Nephron progenitor cell (in vitro differentiated cells): ENCODE measurements around the gene HLA-DMB.

Experiments
- DNase-seq: peaks from one replicate; pipeline ENCODE4 v3.0.0; 2021
- H3K27ac Mint-ChIP-seq: 2 replicates; pipeline ENCODE4 v1.8.0; 2021; ENCODE audit warnings: mild to moderate bottlenecking, moderate library complexity, mixed read lengths
- H3K27me3 Mint-ChIP-seq: 2 replicates; pipeline ENCODE4 v1.8.0; 2021; ENCODE audit warnings: mild to moderate bottlenecking, low read depth, mixed read lengths; ENCODE audit not compliant: poor library complexity
- H3K36me3 Mint-ChIP-seq: 2 replicates; pipeline ENCODE4 v1.8.0; 2021; ENCODE audit warnings: low read depth, mixed read lengths
- H3K4me1 Mint-ChIP-seq: 2 replicates; pipeline ENCODE4 v1.8.0; 2021; ENCODE audit warnings: mixed read lengths
- H3K4me3 Mint-ChIP-seq: 2 replicates; pipeline ENCODE4 v1.8.0; 2021; ENCODE audit warnings: mild to moderate bottlenecking, moderate library complexity, mixed read lengths
- H3K9me3 Mint-ChIP-seq: 2 replicates; pipeline ENCODE4 v1.8.0; 2021; ENCODE audit warnings: mild to moderate bottlenecking, moderate library complexity, mixed read lengths
- TF ChIP-seq, protein P1 (sequence below): fragments of 200-600 bp; sonication (generic); IDR thresholded peaks from 2 replicates; pipeline ENCODE4 v1.5.0; 2021; ENCODE audit warnings: antibody characterized with exemption

The HLA-DMB gene

DNA sequence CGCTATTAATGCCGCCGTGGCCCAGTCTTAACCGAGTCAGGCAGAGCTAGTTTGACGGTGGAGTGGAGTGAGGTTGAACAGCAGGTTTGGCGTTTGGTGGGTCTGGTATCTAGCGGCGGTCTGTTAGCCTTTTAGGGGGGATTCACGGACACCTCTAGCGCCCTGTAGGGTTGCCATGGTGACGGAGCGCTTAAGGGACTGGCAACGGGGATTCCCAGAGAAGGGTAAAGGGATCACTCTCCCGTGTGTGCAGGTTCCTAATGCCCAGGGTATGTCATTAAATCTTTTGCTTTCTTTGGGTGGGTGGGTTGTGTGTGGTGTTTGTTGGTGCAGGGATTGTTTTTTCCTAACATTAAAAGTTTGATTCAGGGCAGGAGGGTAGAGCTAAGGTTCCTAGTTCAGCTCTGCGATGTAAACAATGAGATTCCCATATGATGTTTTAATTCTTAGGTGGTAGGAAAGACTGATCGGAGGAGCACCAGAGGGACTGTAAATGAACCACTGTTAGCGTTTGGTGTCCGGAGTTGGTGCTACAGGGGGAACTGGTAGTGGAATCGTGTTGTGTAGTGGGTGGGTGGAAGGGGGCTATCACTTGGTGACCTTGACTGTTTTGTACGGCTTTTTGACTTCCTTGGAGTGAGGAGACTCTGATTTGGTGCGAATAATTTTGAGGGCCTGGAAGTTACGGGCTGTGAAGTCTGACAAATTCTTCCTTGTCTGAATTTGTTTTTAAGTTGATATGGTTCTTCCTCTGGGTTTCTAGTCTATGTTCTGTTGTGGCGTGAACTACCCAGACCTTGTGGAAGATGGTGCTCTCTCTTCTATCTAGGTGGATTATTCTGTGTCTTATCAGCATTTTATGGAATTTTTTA is 32.6 kb upstream of the HLA-DMB start:
- Mint-ChIP-seq H3K4me1 (peaks cover 41% of the 10 kb centered on the region), H3K27ac (peak overlapping the region; percentile 100), H3K27me3 (peaks cover 10% of the 10 kb centered on the region), H3K36me3 (peaks cover 63% of the 10 kb centered on the region), H3K4me3 (peak overlapping the region; percentile 98), H3K9me3 (no peaks in the 10 kb centered on the region)
- DNase-seq = peak; percentile 56
- TF ChIP-seq, protein P1, sequence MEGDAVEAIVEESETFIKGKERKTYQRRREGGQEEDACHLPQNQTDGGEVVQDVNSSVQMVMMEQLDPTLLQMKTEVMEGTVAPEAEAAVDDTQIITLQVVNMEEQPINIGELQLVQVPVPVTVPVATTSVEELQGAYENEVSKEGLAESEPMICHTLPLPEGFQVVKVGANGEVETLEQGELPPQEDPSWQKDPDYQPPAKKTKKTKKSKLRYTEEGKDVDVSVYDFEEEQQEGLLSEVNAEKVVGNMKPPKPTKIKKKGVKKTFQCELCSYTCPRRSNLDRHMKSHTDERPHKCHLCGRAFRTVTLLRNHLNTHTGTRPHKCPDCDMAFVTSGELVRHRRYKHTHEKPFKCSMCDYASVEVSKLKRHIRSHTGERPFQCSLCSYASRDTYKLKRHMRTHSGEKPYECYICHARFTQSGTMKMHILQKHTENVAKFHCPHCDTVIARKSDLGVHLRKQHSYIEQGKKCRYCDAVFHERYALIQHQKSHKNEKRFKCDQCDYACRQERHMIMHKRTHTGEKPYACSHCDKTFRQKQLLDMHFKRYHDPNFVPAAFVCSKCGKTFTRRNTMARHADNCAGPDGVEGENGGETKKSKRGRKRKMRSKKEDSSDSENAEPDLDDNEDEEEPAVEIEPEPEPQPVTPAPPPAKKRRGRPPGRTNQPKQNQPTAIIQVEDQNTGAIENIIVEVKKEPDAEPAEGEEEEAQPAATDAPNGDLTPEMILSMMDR = no peak

DNA sequence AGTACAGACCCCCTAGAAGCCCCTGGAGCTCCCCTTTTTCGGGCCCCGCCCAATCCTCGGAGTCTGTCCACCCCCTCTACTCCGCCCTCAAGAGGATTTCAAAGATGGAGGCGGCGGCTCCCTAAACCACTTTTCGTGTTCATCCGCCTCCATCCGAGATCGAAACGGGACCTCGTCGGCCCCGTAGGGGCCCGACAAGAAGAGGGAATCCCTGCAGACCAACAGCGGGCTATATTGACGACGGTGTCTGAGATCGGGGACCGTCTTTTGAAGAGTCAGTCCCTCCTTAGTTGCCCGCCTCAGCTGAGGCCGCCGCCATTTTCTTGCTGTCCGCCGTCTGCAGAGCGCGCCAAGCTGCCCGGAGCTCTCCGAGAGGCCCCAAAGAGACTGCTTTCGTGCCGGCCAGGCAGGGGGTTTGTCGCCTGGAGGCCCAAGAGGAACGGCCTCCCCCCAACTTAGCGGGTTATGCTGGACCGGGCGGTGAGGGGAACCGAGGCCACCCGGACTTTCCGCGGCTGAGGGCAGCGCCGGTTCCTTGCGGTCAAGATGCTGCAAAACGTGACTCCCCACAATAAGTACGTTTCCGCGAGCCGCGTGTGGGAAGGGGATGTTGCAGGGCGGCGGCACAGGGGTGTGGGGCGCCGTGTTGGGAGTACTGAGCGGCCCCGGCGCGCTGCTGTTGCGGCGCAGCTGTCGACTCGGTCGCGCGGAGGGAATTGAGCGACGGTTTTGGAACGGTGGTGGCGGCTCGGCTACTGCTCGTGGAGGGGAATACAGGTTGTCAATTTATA is 31.7 kb upstream of the HLA-DMB start:
- Mint-ChIP-seq H3K9me3 (no peaks in the 10 kb centered on the region), H3K4me3 (peak overlapping the region; percentile 98), H3K27me3 (peaks cover 10% of the 10 kb centered on the region), H3K4me1 (peaks cover 36% of the 10 kb centered on the region), H3K27ac (peak overlapping the region; percentile 100), H3K36me3 (peaks cover 54% of the 10 kb centered on the region)
- no peak for DNase-seq
- TF ChIP-seq, protein P1 = no peak

DNA sequence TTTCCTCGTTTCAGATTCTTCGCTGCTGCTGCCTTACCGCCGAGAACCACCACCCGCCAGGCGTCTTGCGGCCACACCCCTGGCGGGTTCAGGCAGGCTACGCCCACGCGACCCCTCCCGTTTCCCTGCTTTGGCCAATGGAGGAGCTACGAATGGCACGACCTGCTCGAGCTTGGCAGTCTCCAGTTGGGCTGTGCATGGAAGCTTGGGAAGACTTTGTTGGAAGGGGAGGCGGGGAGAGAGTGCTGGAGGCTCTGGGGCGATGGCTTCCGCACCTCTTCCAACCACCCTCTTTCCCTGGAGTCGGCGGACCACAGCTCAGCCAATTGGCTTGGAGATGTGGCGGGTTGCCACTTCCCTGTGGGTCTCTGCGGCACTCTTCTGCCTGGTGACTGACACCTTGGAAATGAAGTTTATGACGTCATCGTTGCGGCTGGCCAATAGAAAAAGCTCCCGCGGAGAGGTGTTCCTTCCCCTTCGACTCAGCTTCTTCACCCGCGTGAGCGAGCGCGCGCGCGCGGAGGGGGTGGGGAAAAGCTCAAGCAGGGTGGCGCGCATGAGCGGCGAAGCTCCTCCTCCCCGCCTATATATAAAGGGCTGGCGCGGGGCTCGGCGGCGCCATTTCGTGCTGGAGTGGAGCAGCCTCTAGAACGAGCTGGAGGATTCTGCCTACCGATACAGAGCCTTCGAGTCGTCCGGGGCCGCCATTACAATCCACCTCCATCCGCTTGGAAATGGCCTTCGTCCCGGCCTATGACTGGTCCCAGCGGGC is 30.9 kb upstream of the HLA-DMB start:
- H3K9me3 Mint-ChIP-seq = no peaks in the 10 kb centered on the region
- H3K27ac Mint-ChIP-seq = peak overlapping the region; percentile 100
- H3K4me3 Mint-ChIP-seq = peak overlapping the region; percentile 98
- H3K36me3 Mint-ChIP-seq = peaks cover 47% of the 10 kb centered on the region
- peaks cover 10% of the 10 kb centered on the region for H3K27me3 Mint-ChIP-seq
- DNase-seq = peak; percentile 99
- peaks cover 36% of the 10 kb centered on the region for H3K4me1 Mint-ChIP-seq
- TF ChIP-seq, protein P1 = no peak

GRCh38 chr6:32971242-32971580 is 30.4 kb upstream of the HLA-DMB start:
- Mint-ChIP-seq H3K9me3 (no peaks in the 10 kb centered on the region), H3K4me1 (peaks cover 36% of the 10 kb centered on the region), H3K36me3 (peaks cover 41% of the 10 kb centered on the region), H3K27me3 (peaks cover 8% of the 10 kb centered on the region), H3K27ac (peak overlapping the region; percentile 100), H3K4me3 (peak overlapping the region; percentile 98)
- TF ChIP-seq, protein P1 = no peak
- DNase-seq = no peak

DNA sequence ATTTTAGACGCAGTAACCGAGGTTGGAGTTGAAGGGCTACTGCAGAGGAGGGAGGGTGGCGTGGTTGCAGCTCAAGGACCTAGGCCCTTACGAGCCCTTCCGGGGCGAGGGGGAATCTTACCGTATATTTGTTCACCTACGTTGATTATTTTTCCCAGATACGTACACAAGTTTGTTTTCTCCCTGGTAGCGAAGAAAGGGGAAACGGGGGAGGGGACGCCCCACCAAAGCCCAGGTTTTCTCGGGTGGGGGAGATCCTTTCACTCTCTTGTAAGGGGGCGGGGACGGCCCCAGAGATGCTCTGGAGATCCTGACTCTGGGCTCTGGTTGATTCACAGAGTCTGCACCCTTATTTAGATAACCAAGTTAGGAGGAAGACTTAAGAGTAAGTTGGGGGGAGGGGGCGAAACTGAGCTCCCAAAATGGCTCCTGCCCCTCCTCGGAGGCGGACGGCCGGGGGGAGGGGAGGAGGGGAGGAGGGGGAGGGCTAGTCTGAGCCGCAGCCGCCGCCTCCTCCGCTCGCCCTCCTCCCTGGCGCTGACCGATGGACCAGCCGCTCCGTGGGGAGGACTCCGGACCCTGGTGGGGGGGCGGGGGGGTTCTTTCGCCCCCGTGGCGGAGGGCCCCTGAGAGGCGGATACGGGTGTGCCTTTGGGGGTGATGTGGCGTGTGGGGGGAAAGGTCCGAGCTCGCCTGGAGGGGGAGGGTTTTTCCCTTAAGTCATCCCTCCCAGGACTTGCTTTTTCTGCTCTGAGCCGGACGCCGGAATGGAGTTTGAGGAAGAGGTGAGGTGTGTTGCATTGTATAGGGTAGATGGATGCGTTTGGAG is 29.8 kb upstream of the HLA-DMB start:
- TF ChIP-seq, protein P1 = no peak
- peak; percentile 67 for DNase-seq
- H3K36me3 Mint-ChIP-seq = peaks cover 35% of the 10 kb centered on the region
- peak overlapping the region; percentile 98 for H3K4me3 Mint-ChIP-seq
- H3K9me3 Mint-ChIP-seq = no peaks in the 10 kb centered on the region
- H3K27ac Mint-ChIP-seq = peak overlapping the region; percentile 100
- H3K4me1 Mint-ChIP-seq = peaks cover 36% of the 10 kb centered on the region
- H3K27me3 Mint-ChIP-seq = peaks cover 8% of the 10 kb centered on the region
